GM23248 (cell line): ENCODE results near the gene APOLD1.

Experiments
- EZH2 ChIP-seq: fragments of 200-600 bp; sonication (generic); IDR thresholded peaks from 2 replicates; pipeline ENCODE4 v1.6.1; 2018; ENCODE audit warnings: antibody characterized with exemption, mild to moderate bottlenecking; ENCODE audit not compliant: insufficient read depth, poor library complexity, severe bottlenecking
- EZH2phosphoT487 ChIP-seq: fragments of 200-600 bp; sonication (generic); IDR thresholded peaks from 2 replicates; pipeline ENCODE4 v1.6.1; 2018; ENCODE audit warnings: antibody characterized with exemption, moderate library complexity, mild to moderate bottlenecking, low read depth; ENCODE audit not compliant: insufficient read depth

DNA sequence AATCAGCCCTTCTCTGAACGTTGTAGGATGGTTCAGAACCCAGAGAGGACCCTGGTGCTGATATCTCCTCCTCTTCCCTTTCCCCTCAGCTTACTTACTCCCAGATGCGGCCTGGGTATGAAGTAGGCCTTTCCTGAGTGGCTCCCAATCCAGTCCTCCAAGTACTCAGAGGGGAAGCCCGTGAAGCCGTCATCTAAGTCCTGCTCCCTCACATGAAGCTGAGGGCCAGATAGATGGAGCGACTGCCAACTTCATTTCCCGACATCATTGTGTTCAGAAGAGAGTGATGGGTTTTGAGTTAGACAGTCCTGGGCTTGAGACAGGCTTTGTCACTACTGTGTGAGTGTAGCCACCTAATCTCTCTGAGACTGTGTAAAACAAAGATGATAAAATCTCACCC is 2.7 kb downstream of the APOLD1 start:
- TF ChIP-seq EZH2phosphoT487 (no peak), EZH2 (no peak)
